NK-92 treated with Interleukin-12 subunit alpha and Interleukin-12 subunit beta, amount 100 ng/mL, for 24 hours (cell line): ENCODE measurements around the gene UPF1.
"Not testable (repeated sequence)": the region's sequence is repeated elsewhere in the genome, so short reads cannot be mapped to it uniquely, and the experiment has no call there.

Experiments used
- DNase-seq: peaks from one replicate; lab custom pipeline; 2025; lab: John Stamatoyannopoulos, UW

Gene UPF1

DNA sequence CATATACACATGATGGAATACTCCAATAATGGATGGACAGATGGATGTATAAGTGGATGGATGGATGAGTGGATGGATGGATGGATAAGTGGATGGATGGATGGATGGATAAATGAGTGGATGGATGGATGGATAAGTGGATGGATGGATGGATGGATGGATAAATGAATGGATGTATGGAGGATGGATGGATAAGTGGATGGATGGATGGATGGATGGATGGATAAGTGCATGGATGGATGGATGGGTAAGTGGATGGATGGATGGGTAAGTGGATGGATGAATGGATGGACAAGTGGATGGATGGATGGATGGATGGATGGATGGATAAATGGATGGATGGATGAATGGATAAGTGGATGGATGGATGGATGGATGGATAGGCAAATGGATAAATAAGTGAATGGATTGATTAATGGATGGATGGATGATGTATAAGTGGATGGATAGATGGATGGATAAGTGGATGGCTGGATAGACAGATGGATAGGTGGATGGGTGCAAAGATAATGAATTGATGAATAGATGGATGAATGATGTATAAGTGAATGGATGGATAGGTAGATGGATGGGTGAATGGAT is 32.3 kb upstream of the UPF1 start:
- no peak for DNase-seq

DNA sequence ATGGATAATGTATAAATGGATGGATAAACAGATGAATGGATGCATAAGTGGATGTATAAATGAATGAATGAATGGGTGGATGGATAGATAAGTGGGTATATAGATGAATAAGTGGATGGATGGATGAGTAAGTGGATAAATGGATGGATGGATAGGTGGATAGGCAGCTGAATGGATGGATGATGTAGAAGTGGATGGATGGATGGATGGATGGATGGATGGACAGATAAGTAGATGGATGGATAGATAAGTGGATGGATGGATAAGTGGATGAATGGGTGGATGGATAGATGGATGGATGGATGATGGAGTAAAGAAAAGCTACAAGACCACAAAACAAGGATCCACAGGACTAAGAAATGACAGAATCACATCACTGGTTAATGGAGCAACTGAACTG is 31.7 kb upstream of the UPF1 start:
- no peak for DNase-seq

DNA sequence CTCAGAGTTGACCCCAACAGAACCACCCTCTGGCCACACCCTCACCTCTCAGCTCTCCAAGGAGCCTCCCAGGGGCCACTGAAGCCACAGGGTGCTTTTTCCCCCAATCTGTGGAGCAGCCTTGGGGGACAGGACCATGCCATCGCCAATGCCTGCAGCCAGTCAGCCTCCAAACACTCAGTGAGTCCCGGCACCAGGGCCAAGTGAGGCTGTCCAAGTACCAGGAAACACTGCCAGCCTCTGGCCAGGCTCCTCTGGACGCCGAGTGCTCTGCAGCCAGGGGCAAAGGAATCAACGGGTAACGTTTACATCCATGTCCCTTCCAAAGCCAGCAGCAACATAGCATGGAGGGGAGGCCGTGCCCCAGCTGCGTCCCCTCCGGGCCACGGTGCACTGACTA is 31.1 kb upstream of the UPF1 start:
- no peak for DNase-seq

DNA sequence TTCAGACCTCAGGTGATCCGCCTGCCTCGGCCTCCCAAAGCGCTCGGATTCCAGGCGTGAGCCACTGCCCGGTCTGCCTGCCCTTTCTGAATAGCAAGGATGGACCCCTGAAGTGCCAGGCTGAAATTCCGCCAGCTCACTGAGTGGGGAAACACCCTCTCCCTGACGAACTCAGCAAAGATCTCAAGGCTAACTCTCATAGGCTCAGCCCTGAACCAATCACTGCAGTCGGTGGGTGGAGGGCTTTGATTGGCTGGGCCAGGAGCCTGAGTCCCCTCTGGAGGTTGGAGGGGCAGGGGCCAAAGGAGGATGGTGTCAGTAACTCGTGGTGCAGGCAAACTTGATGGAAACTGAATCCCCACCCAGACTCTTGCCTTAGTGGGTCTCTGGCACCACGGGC is 29.4 kb upstream of the UPF1 start:
- DNase-seq = no peak

DNA sequence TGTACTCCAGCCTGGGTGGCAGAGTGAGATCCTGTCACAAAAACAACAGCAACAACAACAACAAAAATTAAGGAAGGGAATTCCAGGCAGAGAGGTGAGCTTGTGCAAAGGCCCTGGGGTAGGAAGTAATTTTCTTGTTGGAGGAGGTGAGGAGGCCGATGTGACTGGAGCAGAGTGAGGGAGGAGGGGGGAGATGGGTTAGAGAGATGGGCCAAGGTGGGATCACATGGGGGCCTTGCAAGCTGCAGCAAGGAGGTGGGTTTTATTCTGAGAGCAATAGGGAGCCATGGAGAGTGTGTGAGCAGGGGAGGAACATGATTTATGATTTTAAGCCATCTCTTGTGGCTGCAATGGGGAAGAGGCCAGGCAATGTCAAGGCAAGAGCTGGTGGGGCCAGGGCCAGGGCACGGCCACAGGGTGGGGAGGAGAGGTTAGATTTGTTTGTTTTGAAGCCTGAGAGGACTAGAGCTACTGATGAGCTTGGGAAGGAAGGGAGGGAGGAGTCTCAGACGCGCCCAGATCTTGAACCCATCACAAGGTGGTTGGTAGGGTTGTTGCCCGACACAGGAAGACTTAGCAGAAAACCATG is 28.1 kb upstream of the UPF1 start:
- no peak for DNase-seq

DNA sequence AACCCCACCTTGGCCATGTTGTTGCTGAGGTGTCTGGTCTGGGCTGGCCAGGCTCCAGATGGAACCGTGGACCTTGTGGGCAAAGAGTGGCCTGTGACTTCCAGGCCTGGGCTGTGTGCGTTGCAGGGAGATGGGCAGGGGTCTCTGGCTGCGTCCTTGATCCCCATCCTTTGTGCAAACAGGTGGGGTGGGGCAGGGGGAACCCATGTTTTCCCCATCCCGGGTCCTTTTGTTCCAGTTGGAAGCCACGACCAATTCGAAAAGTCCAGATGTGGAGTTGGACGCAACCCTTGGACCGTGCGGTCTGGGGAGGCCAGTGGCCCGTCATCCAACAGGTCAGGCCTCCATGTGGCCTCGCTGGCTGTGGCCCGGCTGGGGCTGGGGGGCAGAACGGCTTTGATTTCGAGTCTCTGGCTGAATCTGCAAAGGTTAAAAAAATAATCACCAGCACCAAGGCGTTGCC is 27.6 kb upstream of the UPF1 start:
- DNase-seq = no peak

DNA sequence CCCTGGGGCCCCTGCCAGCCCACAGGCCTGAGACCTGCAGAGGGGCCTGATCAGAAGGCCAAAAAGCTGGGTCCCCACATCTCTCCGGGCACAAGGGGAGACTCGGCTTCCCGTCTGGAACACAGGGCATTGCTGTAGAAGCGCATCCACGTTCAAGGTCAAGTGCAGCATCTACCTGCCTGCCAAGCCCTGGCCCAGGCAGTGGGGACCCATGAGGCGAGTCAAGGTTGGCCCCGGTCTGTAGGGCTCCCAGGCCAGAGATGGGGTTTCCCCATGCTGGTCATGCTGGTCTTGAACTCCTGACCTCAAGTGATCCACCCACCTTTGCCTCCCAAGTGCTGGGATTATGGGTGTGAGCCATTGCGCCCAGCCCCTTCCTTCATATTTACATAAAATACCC is 27.1 kb upstream of the UPF1 start:
- no peak for DNase-seq

DNA sequence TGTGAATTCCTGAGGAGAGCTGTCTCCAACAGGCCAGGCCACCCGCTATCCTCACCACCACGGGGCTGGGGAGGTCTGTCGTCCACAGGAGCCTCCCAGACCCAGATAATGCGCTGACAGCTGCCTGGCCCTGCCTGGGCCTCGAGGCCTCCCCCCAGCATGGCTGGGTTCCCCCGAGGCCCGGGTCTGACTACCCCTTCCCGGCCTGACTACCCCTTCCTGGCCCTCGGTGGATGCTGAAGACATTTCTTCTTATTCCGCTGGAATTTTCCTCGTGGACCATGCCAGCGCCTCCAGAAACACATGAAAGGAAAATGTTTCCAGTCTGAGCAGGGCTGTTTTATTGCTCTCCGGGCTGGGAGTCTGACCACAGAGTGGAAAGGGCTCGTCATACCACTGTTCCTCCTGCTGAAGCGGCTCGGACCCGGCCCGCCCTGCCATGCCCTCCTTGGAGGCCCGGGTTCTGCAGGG is 23.9 kb upstream of the UPF1 start:
- no peak for DNase-seq

DNA sequence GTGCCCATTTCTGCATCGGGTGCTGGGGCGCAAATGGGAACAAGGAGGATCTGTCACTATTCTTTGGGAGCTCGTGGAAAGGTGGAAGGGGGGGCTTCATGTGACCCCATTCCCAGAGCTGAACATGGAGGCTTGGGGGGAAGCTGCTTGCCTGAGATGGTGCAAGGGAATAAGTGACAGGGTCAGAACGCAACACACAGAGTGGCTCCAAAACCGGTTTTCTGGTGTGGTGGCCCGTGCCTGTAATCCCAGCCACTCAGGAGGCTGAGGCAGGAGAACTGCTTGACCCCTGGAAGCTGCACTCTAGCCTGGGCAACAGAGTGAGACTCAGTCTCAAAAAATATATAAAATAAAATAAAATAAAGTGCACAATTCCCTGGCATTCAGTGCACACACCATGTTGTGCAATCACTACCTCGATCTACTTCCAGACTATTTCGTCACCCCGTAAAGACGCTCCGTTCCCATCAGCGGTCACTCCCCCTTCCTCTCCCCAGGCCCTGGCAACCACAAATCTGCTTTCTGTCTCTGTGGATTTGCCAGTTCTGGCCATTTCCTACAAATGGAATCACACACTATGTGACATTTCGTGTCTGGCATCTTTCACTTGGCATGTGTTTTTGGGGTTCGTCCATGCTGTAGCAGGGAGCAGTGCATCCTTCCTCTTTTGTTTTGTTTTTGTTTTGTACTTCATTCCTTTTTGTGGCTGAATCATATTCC is 22.4 kb upstream of the UPF1 start:
- DNase-seq = no peak

DNA sequence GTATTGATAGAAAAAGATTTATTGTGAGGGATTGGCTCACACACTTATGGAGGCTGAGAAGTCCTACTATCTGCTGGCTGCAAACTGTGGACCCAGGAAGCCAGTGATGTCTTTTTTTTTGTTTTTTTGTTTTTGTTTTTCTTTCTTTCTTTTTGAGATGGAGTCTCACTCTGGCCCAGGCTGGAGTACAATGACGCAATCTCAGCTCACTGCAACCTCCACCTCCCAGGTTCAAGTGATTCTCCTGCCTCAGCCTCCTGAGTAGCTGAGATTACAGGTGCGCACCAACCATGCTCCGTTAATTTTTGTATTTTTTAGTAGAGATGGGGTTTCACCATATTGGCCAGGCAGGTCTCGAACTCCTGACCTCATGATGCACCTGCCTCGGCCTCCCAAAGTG is 20.1 kb upstream of the UPF1 start:
- DNase-seq = not testable (repeated sequence)

DNA sequence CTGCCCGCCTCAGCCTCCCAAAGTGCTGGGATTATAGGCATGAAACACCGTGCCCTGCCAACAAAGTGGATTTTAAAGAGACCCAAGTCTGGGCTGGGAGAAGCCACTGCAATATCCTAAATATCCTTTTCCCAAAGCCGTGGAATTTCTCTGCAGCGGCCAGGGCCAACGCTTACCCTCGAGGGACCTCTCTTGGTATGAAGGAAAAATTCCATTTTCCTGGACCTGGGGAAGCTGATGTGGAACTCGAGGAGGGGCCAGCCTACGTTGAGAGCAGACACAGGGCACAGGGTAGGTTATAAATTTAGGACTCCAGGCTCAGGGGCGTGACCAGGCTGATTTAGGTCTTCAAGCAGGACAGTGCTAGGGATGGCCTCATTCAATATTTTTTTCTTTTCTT is 17.7 kb upstream of the UPF1 start:
- DNase-seq = no peak

DNA sequence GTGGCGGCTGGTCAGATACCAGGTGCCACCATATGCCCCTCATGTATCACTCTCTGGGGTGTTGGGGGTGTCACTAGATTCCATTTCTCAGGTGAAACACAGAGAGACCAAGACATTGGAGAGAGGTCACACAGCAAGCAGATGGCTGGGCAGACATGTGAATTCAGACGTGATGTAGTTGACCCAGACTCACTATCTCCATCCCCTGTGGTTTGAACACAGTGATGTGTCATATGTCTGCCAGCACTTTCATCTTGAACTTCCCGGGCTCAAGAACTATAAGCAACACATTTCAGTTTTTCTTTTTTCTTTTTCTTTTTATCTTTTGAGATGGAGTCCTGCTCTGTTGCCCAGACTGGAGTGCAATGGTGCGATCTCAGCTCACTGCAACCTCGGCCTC is 16.1 kb upstream of the UPF1 start:
- no peak for DNase-seq

DNA sequence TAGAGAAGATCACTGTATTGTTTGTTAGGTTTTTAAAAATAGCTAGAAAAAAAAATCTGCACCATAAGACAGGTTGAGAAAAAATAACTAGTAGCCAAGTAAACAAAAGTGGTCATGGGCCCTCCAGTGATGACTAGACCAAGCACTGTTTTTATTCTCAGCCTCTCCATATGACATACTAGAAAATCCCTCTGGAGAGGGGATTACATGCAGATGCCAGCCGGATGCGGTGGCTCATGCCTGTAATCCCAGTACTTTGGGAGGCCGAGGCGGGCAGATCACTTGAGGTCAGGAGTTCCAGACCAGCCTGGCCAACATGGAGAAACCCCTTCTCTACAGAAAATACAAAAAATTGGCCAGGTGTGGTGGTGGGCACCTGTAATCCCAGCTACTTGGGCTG is 15.1 kb upstream of the UPF1 start:
- DNase-seq = not testable (repeated sequence)

DNA sequence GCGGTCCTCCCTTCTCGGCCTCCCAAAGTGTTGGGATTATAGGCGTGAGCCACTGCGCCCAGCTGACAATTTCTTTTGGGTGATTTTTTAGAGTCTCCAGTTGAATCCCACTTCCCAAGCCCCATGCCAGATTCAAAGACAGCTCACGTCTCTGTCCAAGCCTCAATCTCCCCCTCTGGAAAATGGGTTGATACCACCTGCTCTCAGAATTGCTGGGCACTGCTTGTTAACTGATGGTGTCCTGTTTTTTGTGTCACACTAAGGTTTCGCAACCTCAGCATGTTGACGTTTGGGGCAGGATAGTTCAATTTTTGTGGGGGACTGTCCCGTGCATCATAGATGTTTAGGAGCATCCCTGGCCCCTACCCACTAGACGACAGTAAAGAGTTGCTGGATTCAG is 14.2 kb upstream of the UPF1 start:
- DNase-seq = no peak

DNA sequence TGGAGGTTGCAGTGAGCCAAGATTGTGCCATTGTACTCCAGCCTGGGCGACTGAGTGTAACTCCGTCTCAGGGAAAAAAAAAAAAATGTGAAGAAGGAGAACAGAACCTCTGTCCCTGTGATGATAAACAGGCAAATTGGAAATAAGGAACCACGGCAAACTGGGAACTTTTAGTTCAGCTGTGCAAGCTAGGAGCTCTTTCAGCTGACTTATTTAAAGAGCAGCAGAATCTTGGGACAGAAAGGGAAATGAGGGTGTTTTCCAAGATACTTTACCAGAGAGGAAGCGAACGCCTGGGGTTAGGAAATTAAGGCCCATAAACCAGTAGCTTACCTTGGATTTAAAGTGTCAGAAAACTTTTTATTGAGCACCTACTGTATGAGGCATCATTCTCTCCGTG is 3.0 kb upstream of the UPF1 start:
- DNase-seq = no peak

DNA sequence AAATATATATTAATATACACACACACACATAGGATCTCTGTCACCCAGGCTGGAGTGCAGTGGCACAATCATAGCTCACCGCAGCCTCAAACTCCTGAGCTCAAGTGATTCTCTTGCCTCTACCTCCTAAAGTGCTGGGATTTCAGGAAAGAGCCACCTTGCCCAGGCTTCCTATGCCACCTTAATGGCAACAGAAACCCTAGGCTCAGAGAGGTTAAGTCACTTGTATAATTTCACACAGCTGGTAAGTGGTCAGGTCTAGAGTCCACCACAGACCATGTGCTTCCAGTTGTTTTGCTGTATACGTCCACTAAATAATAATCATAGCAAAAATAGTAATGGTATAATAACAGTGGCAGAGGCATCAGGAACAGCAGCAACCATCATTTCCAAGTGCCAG is 1.3 kb upstream of the UPF1 start:
- DNase-seq = no peak

DNA sequence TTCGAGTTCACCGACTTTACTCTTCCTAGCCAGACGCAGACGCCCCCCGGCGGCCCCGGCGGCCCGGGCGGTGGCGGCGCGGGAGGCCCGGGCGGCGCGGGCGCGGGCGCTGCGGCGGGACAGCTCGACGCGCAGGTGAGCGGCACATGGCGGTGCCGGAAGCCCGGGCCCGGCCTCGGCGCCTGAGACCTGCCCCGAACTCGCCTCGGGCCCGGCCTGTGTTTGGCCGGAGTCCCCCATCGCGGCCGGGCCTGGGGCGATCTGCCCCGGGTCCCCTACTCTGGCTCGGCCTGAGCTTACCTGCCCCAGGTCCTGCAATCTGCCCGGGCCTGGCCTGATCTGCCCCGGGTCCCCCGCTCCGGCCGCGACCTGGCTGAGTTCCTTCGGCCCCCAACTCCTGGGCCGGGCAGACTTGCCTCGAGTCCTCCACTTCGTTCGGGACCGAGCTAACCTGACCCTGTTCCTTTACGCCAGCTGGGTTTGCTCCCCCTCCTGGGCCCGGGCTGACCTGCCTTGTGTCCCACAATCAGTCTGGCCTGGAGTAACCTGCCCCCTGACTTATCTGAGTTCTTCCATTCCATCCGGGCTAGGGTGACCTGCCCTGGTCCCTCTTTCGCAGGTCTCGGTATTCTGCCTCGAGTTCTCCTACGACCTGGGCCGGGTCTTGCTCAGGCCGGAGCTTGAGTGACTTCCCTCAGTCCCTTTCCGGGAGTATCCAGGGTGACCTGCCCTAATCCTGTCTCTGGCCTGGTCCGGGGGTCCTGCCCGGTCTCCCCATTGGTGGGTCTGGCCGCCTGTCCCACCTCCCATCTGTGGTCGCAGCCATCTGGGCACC is 764 bp downstream of the UPF1 start:
- DNase-seq = peak; percentile 30

DNA sequence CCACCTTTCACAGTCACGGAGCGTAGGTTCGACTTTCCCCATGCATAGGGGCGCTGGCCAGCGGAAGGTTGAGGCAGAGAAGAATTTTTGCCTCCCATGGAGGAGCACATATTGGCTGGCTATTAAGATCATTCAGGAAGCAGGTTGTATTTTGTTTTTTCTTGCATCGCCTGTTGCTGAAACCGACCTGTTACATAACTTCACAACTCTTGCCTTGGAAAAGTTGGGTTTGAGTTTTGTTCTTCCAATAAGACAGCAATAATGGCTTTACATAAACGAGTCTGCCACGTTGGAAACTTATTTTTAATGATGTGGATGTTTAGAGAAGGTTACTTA is 1.4 kb downstream of the UPF1 start:
- no peak for DNase-seq

DNA sequence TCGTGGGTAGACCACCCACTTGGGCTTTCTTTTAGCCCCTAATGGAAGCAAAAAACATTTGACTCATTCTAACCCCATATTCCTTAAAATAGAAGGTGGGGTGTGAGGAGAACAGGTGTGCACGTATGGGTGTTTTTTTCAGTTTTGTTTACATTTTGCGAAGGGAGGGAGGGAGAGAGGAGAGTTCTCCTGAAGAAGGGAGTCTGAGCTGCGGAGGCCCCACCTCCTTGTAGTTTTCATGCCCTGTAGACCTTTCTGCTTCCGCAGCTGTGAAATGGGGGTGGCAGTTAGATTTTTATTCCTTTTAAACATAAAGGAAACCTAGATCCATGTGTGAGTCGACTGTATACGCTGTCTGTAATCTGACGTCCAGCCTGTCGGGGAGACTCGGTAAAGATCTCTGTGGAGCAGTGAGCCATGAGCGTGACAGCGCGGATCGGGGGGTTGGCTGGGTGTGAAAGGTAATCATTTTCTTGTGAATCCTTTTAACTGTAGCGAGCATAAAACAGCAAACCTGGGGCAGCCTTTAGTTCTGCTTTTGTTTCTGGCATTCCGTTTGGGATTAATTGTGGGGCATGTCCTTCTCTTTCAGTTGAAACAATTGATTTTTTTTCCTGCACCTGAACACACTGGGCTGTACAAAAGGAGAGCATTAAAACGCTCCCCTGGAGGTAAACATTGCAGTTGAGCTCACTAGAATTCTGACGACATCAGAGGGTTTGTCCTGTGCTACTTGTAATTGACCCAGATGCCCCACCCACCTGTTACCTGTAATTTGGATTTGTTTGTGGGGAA is 2.3 kb downstream of the UPF1 start:
- DNase-seq = no peak

DNA sequence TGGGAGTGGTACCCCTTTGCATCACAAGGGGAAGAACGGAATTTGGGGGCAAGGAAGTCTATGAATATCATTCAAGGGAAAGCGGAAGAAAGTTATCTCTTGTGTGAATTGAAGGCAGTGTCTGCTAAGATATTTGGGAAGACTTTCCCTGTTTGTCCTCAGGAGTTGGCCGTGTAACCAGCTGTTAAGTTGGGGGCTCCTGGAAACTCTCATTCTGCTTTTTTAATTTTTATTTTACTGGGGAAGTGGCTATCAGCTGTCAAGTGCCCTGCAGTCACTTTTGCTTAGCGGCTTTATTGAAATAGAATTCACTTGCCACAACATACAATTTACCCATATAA is 2.9 kb downstream of the UPF1 start:
- DNase-seq = no peak

DNA sequence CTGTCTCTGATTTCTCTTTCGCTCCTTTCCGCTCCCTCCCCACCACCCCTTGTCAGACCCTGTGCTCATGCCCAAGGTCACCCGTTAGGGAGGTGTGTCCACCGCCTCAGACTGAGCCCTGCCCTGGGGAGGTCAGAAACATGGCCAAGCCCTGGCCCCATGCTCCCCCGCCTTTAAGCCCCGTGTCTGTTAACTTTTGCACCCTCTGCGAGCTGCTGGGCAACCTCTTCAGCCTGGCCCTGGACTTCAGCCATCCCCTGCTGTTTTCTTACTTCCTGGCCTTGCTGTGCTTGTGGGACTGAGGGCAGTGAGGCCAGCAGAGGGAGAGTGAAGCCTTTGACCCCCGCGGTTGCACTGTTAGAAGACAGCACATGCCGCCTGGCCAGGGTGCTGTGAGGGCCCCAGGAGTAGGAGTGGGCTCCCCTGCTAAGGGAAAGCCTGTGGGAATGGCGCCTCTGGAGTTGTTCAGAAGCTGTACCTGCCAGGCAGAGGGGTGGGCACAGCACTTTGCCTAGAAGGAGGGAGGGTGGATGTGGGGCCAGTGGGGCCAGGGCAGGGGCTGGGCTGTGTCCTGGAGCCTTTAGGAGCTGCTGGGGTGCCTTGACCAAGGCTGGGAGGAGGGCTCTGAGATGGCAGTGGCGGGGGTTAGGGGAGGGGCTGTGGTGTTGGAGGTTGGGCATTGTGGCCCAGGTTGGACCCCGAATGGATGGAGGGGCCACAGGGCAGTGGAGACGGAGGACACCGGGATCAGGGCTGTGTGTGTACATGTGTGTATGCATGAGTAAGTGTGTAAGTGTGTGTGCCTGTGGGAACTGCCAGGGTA is 7.9 kb downstream of the UPF1 start:
- no peak for DNase-seq
